Keratinocyte (primary cell): ENCODE data around the gene DCPS. TPM values are rescaled to one million over a fixed set of nuclear protein-coding genes. Genes with fewer than 3 reads are reported as not detected.
A peak's percentile ranks its signal among the peaks of the same experiment; 100 is the strongest.

ENCODE experiments used
- DNase-seq: peaks from one replicate; pipeline ENCODE4 v3.0.0-alpha.2; 2011; ENCODE audit warnings: low read depth, missing footprints, low spot score
- FAIRE-seq: peaks from 2 replicates; lab custom pipeline; 2011; peaks lifted over from hg19 to GRCh38; lab: Jason Lieb, UNC
- H2AFZ ChIP-seq: 2 replicates; pipeline ENCODE4 v1.6.0; 2012; ENCODE audit warnings: low read length, control low read depth, inconsistent platforms; ENCODE audit not compliant: control insufficient read depth
- H3K27ac ChIP-seq: 2 replicates; pipeline ENCODE4 v1.5.1; 2011; ENCODE audit warnings: low read length; ENCODE audit not compliant: control insufficient read depth, insufficient read depth
- H3K27me3 ChIP-seq: 3 replicates; pipeline ENCODE4 v1.6.0; 2011; ENCODE audit warnings: low read length; ENCODE audit not compliant: control insufficient read depth, insufficient read depth; ENCODE audit errors: extremely low read depth
- H3K36me3 ChIP-seq, 2 experiments: 2 replicates in 1 of 2; 3 replicates in 1 of 2; pipeline ENCODE4 v1.5.1; 2011; ENCODE audit warnings: low read length in 2 of 2, mild to moderate bottlenecking in 1 of 2; ENCODE audit not compliant: control insufficient read depth in 2 of 2, insufficient read depth in 2 of 2; ENCODE audit errors: extremely low read depth in 1 of 2
- H3K4me1 ChIP-seq: 3 replicates; pipeline ENCODE4 v1.5.1; 2011; ENCODE audit warnings: low read length; ENCODE audit not compliant: control insufficient read depth, insufficient read depth; ENCODE audit errors: extremely low read depth
- H3K4me2 ChIP-seq: 3 replicates; pipeline ENCODE4 v1.6.0; 2011; ENCODE audit warnings: low read depth, low read length; ENCODE audit not compliant: control insufficient read depth, insufficient read depth; ENCODE audit errors: extremely low read depth
- H3K4me3 ChIP-seq, 3 experiments: fragments of 200-600 bp in 1 of 3; sonication (generic) in 1 of 3; 2 replicates in 2 of 3; 3 replicates in 1 of 3; pipeline ENCODE4 v1.5.1; 2011 to 2016; ENCODE audit warnings: low read length in 3 of 3, mild to moderate bottlenecking in 3 of 3, control low read depth in 2 of 3, inconsistent platforms in 1 of 3, low read depth in 1 of 3, mixed read lengths in 1 of 3, mixed run types in 1 of 3, moderate library complexity in 1 of 3; ENCODE audit not compliant: control insufficient read depth in 2 of 3, insufficient read depth in 2 of 3; ENCODE audit errors: extremely low read depth in 1 of 3
- H3K79me2 ChIP-seq: 2 replicates; pipeline ENCODE4 v1.6.0; 2012; ENCODE audit warnings: low read length; ENCODE audit not compliant: control insufficient read depth, insufficient read depth
- H3K9ac ChIP-seq: 3 replicates; pipeline ENCODE4 v1.6.0; 2011; ENCODE audit warnings: low read length; ENCODE audit not compliant: control insufficient read depth, insufficient read depth; ENCODE audit errors: extremely low read depth
- H3K9me1 ChIP-seq: 3 replicates; pipeline ENCODE4 v1.6.0; 2011; ENCODE audit warnings: low read length; ENCODE audit not compliant: control insufficient read depth, insufficient read depth; ENCODE audit errors: extremely low read depth
- H3K9me3 ChIP-seq: 2 replicates; pipeline ENCODE4 v1.5.1; 2012; ENCODE audit warnings: low read depth, low read length; ENCODE audit not compliant: control insufficient read depth
- H4K20me1 ChIP-seq: 3 replicates; pipeline ENCODE4 v1.6.0; 2011; ENCODE audit warnings: low read length; ENCODE audit not compliant: control insufficient read depth, insufficient read depth; ENCODE audit errors: extremely low read depth
- CTCF ChIP-seq, 3 experiments: IDR thresholded peaks in 1 of 3; conservative IDR thresholded peaks in 1 of 3; optimal IDR thresholded peaks in 1 of 3; 2 replicates in 2 of 3; 3 replicates in 1 of 3; pipeline versions ENCODE3 to v1.5.1; 2011; ENCODE audit warnings: low read length in 3 of 3, mild to moderate bottlenecking in 3 of 3, moderate library complexity in 2 of 3, control low read depth in 1 of 3, inconsistent platforms in 1 of 3; ENCODE audit not compliant: insufficient read depth in 2 of 3; ENCODE audit errors: extremely low read depth in 1 of 3
- EZH2 ChIP-seq: IDR thresholded peaks from one replicate; pipeline ENCODE4 v1.6.1; 2012; ENCODE audit warnings: inconsistent platforms, mild to moderate bottlenecking, low read length, moderate library complexity
- dilution Hi-C: fragments of 300-500 bp; cut with MboI; formaldehyde crosslinking; loops from one replicate; pipeline ENCODE4 v1.7.0; 2020; ENCODE audit warnings: low sequenced_read_pairs; ENCODE audit not compliant: extremely low pct_ligation_motif_present
- polyA plus RNA-seq, 5 experiments: library from polyadenylated mRNA; depleted of rRNA in 3 of 5; stranded (reverse) in 3 of 5; stranded (forward) in 1 of 5; unstranded in 1 of 5; fragments of >200 nt; gene quantifications; 1 replicate in 1 of 5; 2 replicates in 3 of 5; 3 replicates in 1 of 5; pipeline versions ENCODE4 v1.2.1 to v1.2.3, GENCODE V29; 2011 to 2012; ENCODE audit warnings: missing spikeins in 2 of 5, low read depth in 1 of 5, low replicate concordance in 1 of 5

Gene DCPS
- polyA plus RNA-seq, 1 donor (not counting 4 experiments of a cell fraction or from before 2014, with no cell fraction given), result 31.3 TPM

DNA sequence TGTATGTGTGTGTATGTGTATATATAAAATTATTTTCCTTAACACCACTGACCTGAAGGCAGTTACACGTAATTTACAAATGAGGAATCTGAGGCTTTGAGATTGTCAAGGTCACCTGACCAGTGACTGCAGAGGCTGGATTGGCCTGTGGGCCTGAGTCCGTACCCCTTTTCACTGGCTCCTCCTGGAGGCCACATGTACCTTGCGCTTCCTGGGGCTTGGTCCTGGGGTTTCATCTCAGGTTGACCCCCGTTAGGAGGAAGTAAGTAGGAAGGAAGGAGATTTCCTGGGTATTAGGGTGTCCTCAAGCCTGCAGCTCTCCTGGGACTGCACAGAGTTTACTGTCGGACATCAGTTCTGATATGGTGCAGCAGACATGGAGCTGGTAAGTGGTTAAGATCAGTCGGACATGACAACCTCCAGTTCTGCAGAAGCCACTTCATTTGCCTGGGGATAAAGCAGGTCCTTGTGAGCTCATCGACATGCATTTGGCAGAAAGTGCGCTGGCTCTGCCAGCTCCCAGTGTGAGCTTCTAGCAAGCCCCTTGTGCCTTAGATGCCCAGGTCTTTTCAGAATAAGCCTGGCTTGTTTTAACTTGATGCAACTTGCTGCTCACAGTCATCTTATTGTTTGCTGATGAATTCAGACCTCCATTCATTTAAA lies 88.2 kb downstream of the DCPS start:
- no peaks in the 10 kb centered on the region for H3K9me3 ChIP-seq
- dilution Hi-C loops, result no loop called here
- peak; percentile 17 to 20 (median 18) for TF ChIP-seq CTCF (optimal IDR thresholded peaks at IDR 0.05 in 1 of 3, IDR thresholded peaks at IDR 0.05 in 1 of 3, conservative IDR thresholded peaks at IDR 0.05 in 1 of 3; ENCODE audit: extremely low read depth in 1 of 3, insufficient read depth in 2 of 3, low read length in 3 of 3)
- TF ChIP-seq EZH2, result no peak
- no peak overlapping the region for H3K9ac ChIP-seq
- peak overlapping the region; percentile 46 for H3K4me2 ChIP-seq
- peaks cover 25% of the 10 kb centered on the region for H3K79me2 ChIP-seq
- no peaks in the 10 kb centered on the region for H3K27me3 ChIP-seq
- no peak overlapping the region for H3K4me3 ChIP-seq
- no peaks in the 10 kb centered on the region for H4K20me1 ChIP-seq
- H3K9me1 ChIP-seq, result no peaks in the 10 kb centered on the region
- peak; percentile 94 for FAIRE-seq
- H3K36me3 ChIP-seq, result no peaks in the 10 kb centered on the region
- H3K27ac ChIP-seq, result peak overlapping the region; percentile 67
- H2AFZ ChIP-seq, result no peak overlapping the region
- no peak for DNase-seq
- peaks cover 37% of the 10 kb centered on the region for H3K4me1 ChIP-seq

- Histone ChIP-seq H3K4me3 (no peak overlapping the region), H2AFZ (no peak overlapping the region), H4K20me1 (no peaks in the 10 kb centered on the region), H3K27ac (peak overlapping the region; percentile 67), H3K27me3 (no peaks in the 10 kb centered on the region), H3K4me2 (peak overlapping the region; percentile 46), H3K9me3 (no peaks in the 10 kb centered on the region), H3K79me2 (peaks cover 23% of the 10 kb centered on the region), H3K36me3 (no peaks in the 10 kb centered on the region), H3K9me1 (no peaks in the 10 kb centered on the region), H3K4me1 (peaks cover 36% of the 10 kb centered on the region), H3K9ac (no peak overlapping the region)
- dilution Hi-C loops, result no loop called here
- no peak for FAIRE-seq
- DNase-seq, result no peak
- no peak for TF ChIP-seq CTCF (optimal IDR thresholded peaks at IDR 0.05 in 1 of 3, IDR thresholded peaks at IDR 0.05 in 1 of 3, conservative IDR thresholded peaks at IDR 0.05 in 1 of 3; ENCODE audit: extremely low read depth in 1 of 3, insufficient read depth in 2 of 3, low read length in 3 of 3)
- TF ChIP-seq EZH2, result no peak
Measured at GRCh38 chr11:126392633-126393013, 88.8 kb downstream of the DCPS start.
